GM18499 (cell line): Measurements from ENCODE around the gene SMTN.
"Not testable (repeated sequence)": the region's sequence is repeated elsewhere in the genome, so short reads cannot be mapped to it uniquely, and the experiment has no call there.

Experiments used
- ATAC-seq: cut with Tn5 transposase; IDR thresholded peaks from one replicate; pipeline ENCODE4 v1.9.1; 2021; ENCODE audit warnings: moderate number of reproducible peaks; ENCODE audit not compliant: insufficient read depth, unreplicated experiment

The SMTN gene

DNA sequence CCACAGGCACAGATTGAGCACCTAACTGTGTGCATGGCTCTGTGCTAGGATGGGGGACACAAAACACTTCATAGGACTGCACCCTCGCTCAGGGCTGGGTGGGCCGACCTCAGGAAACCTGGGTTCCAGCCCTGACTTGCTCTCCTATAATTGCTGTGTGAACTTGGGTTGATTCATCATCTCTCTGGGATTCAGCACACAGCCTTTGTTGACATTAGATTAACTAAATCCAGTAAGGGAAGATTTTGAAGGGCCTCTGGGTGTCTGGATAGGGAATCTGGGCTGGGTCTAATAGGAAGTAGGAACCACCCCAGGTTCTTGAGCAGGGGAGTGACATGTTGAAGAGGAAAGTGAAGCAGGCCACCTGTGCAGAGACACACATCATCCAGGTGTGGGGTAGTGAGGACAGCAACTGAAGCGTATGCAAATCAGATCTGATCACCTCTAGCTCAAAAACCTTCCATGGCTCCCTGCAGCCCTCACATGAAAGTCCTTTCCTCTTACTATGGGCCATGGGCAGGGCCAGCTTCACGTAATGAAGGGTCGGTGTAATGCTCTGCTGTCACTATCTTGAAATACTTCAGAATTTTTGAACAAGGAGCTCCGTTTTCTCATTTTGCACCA, 11.3 kb upstream of the SMTN start:
- ATAC-seq: not testable (repeated sequence)

DNA sequence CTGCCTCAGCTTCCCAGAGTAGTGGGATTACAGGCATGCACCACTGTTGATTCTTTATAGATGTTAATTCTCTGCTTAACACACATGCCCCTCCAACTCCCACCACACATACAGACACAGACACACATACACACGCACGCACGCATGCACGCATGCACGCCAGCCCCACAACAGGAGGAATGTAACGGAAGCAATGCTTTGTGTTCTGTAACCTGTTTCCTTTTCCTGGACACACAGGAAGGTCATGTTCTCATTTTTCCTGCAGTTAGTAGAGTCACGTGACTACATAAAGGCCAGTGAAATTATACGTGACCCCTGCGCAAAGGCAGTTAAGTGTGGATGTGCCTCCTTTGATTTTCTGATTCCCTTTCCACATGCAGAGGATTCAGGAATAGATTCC, 8.0 kb upstream of the SMTN start:
- ATAC-seq: not testable (repeated sequence)

GRCh38 chr22:31073545-31074145, 7.5 kb upstream of the SMTN start:
- not testable (repeated sequence) for ATAC-seq

GRCh38 chr22:31075961-31076360, 5.2 kb upstream of the SMTN start:
- no peak for ATAC-seq

DNA sequence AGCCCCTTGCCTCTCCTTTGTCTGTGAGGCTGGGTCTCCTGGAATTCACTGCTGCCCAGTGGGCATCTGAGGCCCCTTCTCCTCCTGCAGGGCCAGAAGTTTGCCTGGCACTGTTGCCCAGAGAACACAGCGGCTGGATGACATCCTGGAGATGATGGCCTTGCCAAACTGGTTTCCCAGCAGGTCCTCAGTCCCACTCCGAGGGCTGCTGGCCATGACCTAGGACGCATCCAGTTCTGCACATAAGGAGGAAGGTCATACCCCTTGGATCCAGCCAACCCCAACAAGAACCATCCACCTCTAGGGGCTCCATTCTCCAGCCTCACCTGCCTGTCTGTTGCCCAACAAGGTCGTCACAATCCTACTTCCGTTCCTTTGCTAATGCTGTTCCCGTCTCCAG, 3.4 kb upstream of the SMTN start:
- no peak for ATAC-seq

GRCh38 chr22:31078389-31078788, 2.7 kb upstream of the SMTN start:
- ATAC-seq: not testable (repeated sequence)

- ATAC-seq: no peak
Observed at GRCh38 chr22:31079095-31079642, 1.9 kb upstream of the SMTN start.

DNA sequence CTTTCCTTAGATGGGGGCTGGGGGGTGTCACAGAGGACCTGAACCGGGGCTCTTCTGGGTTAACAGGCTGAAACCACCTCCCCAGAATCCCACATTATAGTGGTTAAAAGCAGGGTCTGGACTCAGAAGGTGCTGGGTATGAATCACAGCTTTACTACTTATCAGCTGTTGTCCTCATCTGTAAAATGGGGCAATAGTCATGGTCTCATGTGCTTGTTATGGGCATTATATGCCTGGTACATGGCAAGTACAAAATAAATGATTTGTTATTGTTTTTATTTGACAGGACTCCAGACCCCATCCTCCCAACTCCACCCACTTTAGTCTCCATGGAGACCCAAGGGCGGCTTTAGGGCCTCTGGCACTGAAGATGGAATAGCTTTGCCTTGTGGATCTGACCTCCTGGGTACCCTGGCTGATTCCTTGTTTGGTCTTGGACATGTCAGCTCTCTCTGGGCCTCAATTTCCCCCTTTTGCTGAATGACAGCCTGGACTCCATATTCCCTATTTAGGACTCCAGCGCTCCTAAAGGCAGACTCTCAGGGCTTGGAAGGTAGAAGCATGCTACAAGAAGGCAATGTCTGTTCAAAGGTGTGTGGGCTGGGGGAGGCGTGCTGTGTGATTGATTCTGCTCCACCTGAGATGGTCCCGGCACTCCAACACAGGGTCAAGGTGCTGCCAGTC, 812 bp upstream of the SMTN start:
- no peak for ATAC-seq

- ATAC-seq: no peak
Observed at GRCh38 chr22:31081963-31082605, 966 bp downstream of the SMTN start.

DNA sequence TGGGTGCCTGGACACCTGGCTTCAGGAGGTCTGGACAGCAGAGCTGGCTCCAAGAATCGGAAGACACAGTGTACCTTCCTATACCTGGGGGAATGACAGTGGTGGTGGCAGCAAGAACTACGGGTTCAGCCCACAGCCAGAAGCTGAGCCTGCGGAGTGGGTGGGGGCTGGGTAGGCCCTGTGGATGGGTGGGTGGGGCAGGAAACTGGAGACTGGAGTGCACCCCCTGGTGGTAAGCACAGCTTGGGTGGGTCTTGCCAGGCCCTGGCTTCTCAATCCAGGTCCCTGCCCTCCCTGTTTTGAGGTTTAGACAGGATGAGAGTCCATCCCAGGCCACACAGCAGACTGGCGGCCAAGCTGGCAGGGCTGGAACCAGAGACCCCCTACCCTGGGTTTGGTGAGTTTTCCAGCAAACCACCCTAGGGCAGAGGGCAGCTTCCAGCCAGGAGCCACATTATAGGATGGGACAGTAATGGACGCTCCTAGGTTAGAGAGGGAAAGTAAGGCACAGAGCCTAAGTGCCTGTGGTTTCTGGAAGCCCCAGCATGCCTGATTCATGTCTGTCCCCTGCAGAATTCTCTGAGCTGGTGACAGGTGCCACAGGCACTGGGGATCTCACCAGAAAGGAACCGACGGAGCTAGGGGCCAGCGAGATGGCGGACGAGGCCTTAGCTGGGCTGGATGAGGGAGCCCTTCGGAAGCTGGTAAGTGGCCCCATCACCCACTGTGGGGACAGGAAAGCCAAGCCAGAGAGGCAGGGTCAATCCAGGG, 1.7 kb downstream of the SMTN start:
- no peak for ATAC-seq

- no peak for ATAC-seq
Observed at GRCh38 chr22:31083377-31083768, 2.3 kb downstream of the SMTN start.

DNA sequence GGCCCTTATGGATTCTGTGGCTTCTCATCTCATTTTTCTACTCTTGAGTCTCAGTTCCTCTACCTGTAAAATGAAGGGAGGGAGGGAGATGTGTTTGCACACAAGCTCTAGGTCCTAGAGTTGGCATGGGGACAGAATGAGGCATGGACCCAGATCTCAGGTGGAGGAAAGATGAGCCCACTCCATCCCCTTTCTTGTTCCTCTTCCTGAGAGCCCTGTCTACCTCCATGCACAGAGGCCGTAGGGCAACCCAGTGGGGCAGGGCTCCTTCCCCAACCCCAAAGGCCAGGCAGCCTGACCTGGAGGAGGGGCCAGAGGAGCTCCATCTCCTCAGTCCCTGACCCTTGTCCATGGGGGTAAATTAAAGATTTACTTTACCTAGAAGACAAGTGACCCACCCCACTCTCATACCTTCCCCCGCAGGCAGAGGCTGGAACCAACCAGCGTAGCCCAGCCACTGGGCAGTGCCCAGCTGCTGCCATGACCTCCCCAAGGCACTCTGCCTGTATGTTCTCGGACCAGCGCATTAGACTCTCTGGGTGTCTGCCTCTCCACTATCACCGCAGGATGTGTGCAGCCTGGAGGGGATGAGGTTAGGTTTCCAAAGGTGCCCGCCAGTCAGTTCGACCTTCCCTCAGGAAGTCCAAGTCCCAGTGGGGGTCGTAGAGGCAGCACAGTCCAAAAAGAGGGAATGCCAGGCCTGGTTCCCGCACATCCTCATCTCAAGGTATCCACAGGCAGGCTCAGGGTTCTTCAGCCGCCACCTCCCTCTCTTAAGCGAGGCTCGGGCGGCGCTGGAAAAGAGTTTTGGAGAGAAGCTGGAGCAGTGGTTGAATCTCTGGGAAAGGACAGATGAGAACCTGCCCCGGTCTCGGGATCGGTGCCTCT, 3.0 kb downstream of the SMTN start:
- no peak for ATAC-seq

GRCh38 chr22:31084811-31085492, 3.8 kb downstream of the SMTN start:
- no peak for ATAC-seq

DNA sequence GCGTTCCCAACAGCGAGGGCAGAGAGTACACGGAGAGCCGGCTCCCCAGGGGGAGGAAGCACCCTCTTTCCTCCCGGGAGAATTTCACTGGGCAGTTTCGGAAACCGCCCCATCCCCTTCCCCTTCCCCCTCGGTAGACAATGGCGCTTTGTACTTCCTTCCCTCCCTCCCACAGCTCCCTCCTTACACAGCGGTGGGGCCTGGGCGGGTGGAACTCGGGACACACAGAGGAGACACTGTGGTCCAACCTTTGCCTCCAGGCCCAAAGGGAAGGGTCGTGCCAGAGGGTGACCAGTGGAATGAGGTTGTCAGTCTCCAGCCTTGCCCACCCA, 4.3 kb downstream of the SMTN start:
- no peak for ATAC-seq

DNA sequence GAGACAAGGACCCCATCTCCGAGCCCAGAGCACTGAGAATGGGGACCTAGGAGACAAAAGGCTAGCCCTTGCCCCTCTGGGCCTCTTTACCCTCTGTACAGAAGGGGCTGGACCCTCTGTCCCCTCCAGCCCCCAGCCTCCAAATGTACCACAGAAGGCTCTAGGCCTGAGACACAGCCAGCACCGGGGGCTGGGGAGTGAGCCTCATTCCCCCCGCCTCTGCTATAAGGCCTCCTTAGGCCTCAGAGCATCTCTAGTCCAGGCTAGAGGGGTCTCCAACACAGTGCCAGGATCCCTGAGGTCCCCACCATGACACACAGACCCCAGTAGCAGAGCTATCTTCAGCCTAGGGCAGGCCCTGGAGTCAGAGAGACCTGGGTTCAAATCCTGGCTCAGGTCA, 4.8 kb downstream of the SMTN start:
- no peak for ATAC-seq

DNA sequence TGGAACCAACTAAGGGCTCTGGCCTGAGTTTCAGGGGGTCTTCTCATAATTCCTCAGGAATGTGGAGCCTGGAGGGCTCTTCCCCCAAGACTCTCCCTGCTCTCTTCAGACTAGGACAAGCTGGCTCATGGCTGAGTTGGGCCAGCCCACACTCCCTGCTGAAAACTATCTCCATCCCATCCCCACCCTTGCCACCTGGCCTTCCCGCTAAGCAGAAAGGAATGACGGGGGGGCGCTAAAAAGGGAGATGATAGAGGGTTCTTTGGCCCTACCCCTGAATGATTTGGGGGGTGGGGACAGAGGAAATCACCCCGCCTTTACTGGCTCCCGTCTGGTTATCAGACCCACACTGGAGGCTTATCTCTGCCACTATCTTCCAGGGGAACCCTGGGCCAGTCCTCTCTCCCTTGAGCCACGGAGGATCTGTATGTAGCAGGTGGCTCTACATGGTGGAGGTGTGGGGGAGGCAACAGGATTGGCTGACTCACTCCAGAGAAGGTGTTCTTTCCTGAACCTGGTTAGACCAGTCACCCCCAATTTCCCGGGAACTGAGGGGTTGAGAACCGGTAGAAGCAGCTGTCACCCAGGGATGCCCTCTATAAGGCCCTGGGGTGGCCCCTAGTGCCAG, 5.7 kb downstream of the SMTN start:
- ATAC-seq: no peak

DNA sequence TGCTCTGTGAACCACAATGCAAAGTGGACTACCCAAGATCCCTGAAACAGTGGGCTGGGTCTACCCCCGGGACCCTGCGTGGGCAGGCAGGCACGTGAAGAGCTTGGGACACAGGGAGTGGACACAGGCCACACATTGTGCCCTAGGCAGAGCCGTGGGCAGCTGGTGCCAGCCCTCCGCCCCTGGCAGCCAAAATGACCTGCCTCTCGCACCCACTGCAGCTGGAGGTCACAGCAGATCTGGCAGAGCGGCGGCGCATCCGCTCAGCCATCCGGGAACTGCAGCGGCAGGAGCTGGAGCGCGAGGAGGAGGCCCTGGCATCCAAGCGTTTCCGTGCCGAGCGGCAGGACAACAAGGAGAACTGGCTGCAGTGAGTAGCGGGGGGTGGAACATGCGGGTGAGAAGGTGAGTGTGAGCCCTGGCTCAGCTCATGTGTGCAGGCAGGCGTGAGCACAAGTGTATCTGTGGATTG, 6.7 kb downstream of the SMTN start:
- no peak for ATAC-seq

DNA sequence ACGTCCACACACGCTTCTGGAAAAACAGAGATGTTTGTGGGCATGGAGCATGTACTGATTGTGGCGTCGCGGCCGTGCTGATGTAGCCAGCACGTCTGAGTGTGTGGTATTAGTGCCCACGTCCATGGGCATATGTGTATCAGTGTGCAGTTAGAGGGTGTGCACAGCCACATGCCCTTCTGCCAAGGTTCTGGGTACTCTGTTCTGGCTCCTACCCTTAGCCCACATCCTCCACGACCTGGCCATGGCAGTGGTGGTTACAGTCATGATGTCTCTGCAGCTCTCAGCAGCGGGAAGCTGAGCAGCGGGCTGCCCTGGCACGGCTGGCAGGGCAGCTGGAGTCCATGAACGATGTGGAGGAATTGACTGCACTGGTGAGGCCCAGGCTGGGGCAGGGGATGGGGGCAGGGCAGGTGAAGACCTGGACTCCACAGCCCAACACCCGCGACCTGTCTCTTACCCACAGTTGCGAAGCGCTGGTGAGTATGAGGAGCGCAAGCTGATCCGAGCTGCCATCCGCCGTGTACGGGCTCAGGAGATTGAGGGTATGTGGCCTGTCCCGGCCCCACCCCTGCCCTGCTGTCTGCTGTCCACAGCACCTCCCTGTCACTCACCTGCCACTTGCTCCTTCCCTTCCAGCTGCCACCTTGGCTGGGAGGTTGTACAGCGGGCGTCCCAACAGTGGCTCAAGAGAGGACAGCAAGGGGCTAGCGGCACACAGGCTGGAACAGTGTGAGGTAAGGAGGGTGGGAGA, 7.3 kb downstream of the SMTN start:
- no peak for ATAC-seq
